HFF-Myc (cell line): ENCODE results near the gene SLC15A3.
A peak's percentile ranks its signal among the peaks of the same experiment; 100 is the strongest.
"Not testable (repeated sequence)": the region's sequence is repeated elsewhere in the genome, so short reads cannot be mapped to it uniquely, and the experiment has no call there.

Source experiments
- DNase-seq: peaks from one replicate; pipeline ENCODE4 v3.0.0-alpha.2; 2011; ENCODE audit warnings: low read depth; ENCODE audit errors: extremely low read depth
- H3K4me3 ChIP-seq: replicated peaks from 2 replicates; pipeline ENCODE4 v1.5.1; 2011; ENCODE audit warnings: low read depth, mild to moderate bottlenecking, control low read depth, low read length
- CTCF ChIP-seq: IDR thresholded peaks from 2 replicates; pipeline ENCODE4 v1.5.1; 2012; ENCODE audit warnings: mild to moderate bottlenecking, low read depth, low read length, control low read depth; ENCODE audit errors: missing control alignments

The SLC15A3 gene

DNA sequence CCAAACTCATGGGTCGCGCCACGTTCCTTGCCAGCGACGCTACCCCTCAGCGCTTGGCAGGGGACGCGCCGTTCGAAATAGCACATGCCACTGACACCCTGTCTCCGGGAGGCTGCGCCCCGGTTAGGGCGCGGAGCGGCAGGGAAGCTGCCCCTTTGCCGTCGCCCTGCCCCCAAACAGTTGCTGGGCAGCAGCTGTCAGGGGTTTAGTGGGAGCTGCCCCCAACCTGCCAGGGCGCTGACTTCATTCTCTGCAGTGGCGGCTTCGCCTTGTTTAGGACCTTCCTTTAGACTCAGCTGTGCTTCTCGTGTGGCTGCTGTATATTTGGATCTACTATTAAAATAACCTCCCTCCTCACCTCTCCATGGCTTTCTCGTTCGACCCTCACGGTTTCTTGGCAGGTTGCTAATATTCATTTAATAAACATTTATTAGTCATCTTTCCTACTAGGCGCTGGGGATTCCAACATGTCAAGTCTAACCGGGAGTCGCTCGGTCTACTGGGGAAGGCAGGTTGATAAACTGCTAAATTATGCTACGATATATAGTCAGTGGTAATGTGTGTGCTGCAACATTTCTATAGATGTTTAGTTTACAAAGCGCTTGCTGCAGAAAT is 37.2 kb downstream of the SLC15A3 start:
- H3K4me3 ChIP-seq, result peak overlapping the region; percentile 85
- TF ChIP-seq CTCF, result no peak
- DNase-seq, result no peak

DNA sequence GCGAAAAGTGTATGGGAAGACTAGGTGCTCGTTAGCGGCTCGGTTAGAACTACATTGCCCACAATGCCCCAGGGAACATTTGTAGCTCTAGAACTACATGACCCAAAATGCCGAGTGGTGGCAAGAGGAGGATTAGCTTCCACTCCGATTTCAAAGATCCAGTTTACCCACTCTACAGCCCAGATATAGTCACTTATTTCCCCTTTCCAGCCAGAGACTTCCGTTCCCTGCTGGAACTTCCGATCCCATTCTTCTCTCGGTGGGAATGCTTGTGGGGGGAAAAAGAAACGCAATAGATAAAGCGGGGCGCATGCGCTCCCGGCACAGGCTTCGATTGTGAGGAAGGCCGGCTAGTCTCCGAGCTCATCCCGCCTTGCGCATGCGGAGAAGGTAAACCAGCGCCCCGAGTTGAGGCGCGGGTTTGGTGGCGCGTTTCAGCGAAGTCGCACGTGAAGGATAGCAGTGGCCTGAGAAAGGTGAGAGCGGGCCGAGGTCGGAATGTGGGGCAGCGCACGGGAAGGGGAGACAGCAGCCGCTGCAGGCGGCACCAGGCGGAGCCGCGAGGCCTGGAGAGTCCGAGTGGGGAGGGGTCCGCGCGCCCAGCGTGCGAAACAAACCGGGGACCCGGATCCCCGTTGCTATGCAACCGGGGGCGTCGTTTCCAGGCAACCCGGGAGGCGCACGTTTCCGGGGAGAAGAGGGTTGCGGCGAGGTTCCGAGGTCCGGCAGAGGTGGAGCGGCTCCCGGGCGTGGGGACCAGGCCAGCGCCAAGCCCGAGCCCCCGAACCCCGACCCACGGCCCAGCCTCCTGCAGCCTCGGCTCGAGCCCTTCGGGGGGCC is 38.0 kb downstream of the SLC15A3 start, which contains the start of gene TMEM109:
Gene TMEM109, plus strand, starts transcription at position 366 of the 840 bp plus-strand sequence. CDS start 5,536 bp downstream, outside the sequence.
- TF ChIP-seq CTCF, result no peak
- H3K4me3 ChIP-seq, result peak within 1 kb of the TSS; percentile 85
- DNase-seq, result peak; percentile 72

DNA sequence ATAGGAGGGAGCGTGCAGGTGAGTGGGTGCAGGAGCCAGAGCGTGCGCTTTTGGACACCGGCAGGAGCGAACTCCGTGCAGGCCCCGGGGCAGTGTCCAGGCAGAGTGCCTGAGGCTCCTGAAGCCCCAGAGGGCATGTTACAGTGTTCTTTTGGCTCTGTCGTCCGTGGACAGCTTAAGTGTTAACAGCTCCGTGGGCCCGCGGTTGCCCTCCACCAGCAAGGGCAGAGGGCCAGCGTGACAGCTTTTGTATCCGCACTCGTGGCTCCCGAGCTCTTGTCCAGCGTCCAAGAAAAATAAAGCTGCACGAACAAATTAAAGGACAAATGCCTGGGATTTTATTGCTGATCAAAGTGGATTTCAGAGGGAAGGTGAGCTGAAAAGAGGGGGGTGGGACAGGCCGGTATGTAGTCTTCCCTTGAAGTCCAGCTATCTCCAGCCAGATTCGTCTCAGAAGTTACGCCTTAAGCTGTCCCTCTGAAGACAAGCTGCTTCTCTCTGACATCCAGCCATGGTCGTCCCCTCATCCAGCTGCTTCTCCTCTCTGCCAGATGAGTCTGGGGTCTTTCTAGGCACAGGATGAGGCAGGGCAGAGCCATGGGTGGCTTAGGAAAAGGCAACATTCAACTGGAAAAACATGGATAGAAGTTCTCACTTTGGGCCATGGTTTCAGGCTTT is 39.0 kb downstream of the SLC15A3 start:
- no peak for TF ChIP-seq CTCF
- H3K4me3 ChIP-seq, result peak overlapping the region; percentile 85
- no peak for DNase-seq

DNA sequence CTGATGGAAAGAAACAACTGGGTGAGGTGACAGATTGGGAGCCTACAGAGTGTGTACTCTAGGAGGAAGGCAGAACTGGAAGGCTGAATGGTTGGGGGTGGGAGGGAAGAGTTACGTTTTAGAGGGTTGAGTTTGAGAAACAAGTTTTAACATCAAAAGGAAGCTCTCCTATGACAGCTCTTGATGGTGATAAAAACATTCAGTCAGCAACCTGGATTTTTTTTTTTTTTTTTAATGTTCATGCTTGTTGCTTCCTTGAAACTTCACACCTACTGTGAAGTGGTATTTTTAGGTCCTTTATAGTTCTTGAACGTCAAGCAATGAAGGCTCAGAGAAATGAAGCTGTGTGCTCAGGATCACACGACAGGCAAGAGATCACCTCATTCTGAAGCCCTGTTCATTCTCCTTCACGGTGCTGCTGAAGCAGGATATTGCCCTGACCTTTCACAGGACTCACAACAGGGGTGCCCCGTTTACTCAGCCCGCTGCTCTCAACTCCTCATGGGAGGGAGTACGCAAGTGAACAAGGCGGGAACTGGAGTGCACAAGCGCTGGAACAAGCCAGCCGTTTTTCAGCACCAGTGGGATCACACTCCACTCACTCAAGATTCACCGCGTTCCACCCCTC is 39.6 kb downstream of the SLC15A3 start:
- DNase-seq, result no peak
- no peak for TF ChIP-seq CTCF
- no peak overlapping the region for H3K4me3 ChIP-seq

GRCh38 chr11:60910711-60911380 is 41.1 kb downstream of the SLC15A3 start:
- H3K4me3 ChIP-seq, result no peak overlapping the region
- no peak for TF ChIP-seq CTCF
- DNase-seq, result no peak

GRCh38 chr11:60910281-60910687 is 41.7 kb downstream of the SLC15A3 start:
- no peak for DNase-seq
- TF ChIP-seq CTCF, result no peak
- no peak overlapping the region for H3K4me3 ChIP-seq

- DNase-seq, H3K4me3 ChIP-seq: not testable (repeated sequence)
These were observed 42.2 kb downstream of the SLC15A3 start for GRCh38 chr11:60909680-60910280.
